Measurements from ENCODE around the gene LONRF2.

Gene LONRF2

DNA sequence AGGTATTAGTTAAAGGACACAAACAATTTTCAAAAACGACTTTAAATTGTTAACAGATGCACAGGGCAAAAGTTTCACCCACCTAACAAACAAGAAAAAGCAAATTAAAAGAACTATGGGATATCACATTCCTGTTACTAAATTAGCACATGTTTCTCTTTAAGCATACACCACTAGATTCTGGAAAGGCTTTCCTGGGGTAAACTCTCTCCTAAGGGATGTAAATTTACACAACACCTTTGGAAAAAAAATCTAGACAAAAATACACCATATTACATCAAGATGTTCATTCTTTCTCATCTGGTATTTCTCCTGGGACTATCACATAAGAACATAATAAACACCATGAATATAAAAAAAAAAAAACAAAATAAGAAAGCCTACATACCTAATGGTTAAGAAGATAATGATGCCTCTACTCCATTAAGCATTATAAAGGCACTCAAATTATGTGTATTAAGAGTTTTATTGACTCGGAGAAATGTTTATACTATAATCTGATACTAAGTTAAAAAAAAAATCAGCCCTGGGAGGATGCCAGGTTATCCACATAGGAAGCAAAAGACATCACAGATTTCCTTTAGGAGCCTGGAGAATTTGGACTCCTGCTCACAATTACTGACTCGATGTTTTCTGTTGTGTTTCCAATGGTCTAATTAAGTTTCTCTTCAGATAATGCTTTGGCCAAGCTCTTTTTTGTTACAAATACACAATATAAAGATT is 97.2 kb downstream of the LONRF2 start:
- DNase-seq (ENCODE audit: extremely low read depth, low read depth): peak; percentile 61
- no peak overlapping the region for H3K4me3 ChIP-seq (replicated peaks; ENCODE audit: low read depth, low read length)
- TF ChIP-seq, protein P1, sequence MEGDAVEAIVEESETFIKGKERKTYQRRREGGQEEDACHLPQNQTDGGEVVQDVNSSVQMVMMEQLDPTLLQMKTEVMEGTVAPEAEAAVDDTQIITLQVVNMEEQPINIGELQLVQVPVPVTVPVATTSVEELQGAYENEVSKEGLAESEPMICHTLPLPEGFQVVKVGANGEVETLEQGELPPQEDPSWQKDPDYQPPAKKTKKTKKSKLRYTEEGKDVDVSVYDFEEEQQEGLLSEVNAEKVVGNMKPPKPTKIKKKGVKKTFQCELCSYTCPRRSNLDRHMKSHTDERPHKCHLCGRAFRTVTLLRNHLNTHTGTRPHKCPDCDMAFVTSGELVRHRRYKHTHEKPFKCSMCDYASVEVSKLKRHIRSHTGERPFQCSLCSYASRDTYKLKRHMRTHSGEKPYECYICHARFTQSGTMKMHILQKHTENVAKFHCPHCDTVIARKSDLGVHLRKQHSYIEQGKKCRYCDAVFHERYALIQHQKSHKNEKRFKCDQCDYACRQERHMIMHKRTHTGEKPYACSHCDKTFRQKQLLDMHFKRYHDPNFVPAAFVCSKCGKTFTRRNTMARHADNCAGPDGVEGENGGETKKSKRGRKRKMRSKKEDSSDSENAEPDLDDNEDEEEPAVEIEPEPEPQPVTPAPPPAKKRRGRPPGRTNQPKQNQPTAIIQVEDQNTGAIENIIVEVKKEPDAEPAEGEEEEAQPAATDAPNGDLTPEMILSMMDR (IDR thresholded peaks at IDR 0.05; ENCODE audit: low read depth, low read length, missing control alignments): no peak

DNA sequence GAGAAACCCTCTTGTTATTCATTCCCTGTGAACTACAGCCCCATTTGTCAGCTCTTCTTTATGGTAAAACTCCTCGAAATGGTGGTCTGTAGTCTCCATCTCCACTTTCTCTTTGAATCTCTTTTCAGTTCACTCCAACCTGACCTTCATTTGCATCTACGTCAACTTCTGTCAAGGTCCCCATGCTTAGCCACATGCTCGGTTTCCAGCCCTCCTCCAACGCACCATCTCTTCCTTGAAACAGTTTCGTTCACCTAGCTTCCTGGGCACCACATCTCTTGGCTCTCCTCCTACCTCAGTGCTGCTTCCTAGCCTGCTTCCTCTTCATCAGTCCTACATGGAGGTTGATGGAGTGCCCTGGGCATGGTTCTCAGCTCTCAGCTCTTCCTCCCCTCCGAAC is 98.8 kb downstream of the LONRF2 start:
- TF ChIP-seq, protein P1 (IDR thresholded peaks at IDR 0.05; ENCODE audit: low read depth, low read length, missing control alignments): no peak
- DNase-seq (ENCODE audit: extremely low read depth, low read depth): no peak
- no peak overlapping the region for H3K4me3 ChIP-seq (replicated peaks; ENCODE audit: low read depth, low read length)
